MCF 10A (cell line): ENCODE measurements around the gene COG7. TPM values are rescaled to one million over a fixed set of nuclear protein-coding genes. Genes with fewer than 3 reads are reported as not detected.

ENCODE experiments used
- BruUV-seq: library from RNA; stranded (reverse); fragments of 400-500 nt; replicated peaks from 2 replicates; lab custom pipeline; 2021; lab: Mats Ljungman, UMichigan
- CTCF ChIA-PET: fragments of 300-600 bp; sonication (Branson Sonifier 250); formaldehyde crosslinking; extraction: SDS; loops from one replicate; lab custom pipeline; 2021; ENCODE audit warnings: antibody characterized with exemption, inconsistent platforms; lab: Yijun Ruan, JAX
- POLR2A ChIA-PET: fragments of 300-600, 350-650 bp; sonication (Branson Sonifier 250); formaldehyde crosslinking; extraction: SDS; loops from one replicate; lab custom pipeline; 2020; ENCODE audit warnings: antibody characterized with exemption, inconsistent platforms; lab: Yijun Ruan, JAX
- DNase-seq: peaks from one replicate; pipeline ENCODE4 v3.0.0-alpha.2; 2018; ENCODE audit not compliant: unreplicated experiment
- H3K27ac Mint-ChIP-seq: one replicate; pipeline ENCODE4 v1.8.0; 2022; ENCODE audit warnings: mild to moderate bottlenecking, low read depth, mixed read lengths; ENCODE audit not compliant: unreplicated experiment
- H3K27me3 Mint-ChIP-seq: one replicate; pipeline ENCODE4 v1.8.0; 2022; ENCODE audit warnings: mixed read lengths; ENCODE audit not compliant: insufficient read depth, unreplicated experiment
- H3K36me3 Mint-ChIP-seq: one replicate; pipeline ENCODE4 v1.8.0; 2022; ENCODE audit warnings: mild to moderate bottlenecking, moderate library complexity, mixed read lengths; ENCODE audit not compliant: insufficient read depth, unreplicated experiment
- H3K4me1 Mint-ChIP-seq: one replicate; pipeline ENCODE4 v1.8.0; 2022; ENCODE audit warnings: mixed read lengths; ENCODE audit not compliant: insufficient read depth, unreplicated experiment
- H3K4me3 Mint-ChIP-seq: one replicate; pipeline ENCODE4 v1.8.0; 2022; ENCODE audit warnings: mild to moderate bottlenecking, moderate library complexity, mixed read lengths; ENCODE audit not compliant: unreplicated experiment
- H3K9me3 Mint-ChIP-seq: one replicate; pipeline ENCODE4 v1.8.0; 2022; ENCODE audit warnings: mixed read lengths; ENCODE audit not compliant: unreplicated experiment
- intact Hi-C: fragments of 100-400 bp; cut with micrococcal nuclease; formaldehyde crosslinking; loops from 2 replicates; pipeline ENCODE4 v1.14.1; 2022
- total RNA-seq: library from RNA; stranded (reverse); gene quantifications from 2 replicates; pipeline ENCODE4 v1.2.3, GENCODE V29; 2022
- TF ChIP-seq, protein P1 (sequence below): fragments of 200-600 bp; IDR thresholded peaks from one replicate; pipeline ENCODE4 v1.8.0; 2022; ENCODE audit warnings: antibody characterized with exemption, mild to moderate bottlenecking; ENCODE audit not compliant: unreplicated experiment

COG7 gene
- total RNA-seq, 1 experiment from 2014 or later = 10.0 TPM

DNA sequence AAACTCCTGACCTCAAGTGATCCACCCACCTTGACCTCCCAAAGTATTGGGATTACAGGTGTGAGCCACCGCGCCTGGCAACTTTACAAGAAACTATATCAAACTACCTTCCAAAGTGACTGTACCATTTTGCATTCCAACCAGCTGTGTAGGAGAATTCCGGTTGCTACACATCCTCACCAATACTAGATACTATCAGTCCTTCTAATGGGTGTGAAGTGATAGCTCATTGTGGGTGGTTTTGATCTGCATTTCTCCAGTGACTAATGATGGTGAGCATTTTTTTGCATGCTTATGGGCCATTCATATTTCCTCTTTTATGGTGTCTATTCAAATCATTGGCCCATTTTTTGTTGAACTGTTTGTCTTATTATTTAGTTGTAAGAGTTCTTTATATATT is 113.2 kb downstream of the COG7 start:
- Mint-ChIP-seq H3K4me1 (peaks cover 8% of the 10 kb centered on the region), H3K27me3 (no peaks in the 10 kb centered on the region), H3K27ac (no peak overlapping the region), H3K9me3 (no peaks in the 10 kb centered on the region), H3K36me3 (peaks cover 6% of the 10 kb centered on the region), H3K4me3 (no peak overlapping the region)
- DNase-seq = no peak
- TF ChIP-seq, protein P1, sequence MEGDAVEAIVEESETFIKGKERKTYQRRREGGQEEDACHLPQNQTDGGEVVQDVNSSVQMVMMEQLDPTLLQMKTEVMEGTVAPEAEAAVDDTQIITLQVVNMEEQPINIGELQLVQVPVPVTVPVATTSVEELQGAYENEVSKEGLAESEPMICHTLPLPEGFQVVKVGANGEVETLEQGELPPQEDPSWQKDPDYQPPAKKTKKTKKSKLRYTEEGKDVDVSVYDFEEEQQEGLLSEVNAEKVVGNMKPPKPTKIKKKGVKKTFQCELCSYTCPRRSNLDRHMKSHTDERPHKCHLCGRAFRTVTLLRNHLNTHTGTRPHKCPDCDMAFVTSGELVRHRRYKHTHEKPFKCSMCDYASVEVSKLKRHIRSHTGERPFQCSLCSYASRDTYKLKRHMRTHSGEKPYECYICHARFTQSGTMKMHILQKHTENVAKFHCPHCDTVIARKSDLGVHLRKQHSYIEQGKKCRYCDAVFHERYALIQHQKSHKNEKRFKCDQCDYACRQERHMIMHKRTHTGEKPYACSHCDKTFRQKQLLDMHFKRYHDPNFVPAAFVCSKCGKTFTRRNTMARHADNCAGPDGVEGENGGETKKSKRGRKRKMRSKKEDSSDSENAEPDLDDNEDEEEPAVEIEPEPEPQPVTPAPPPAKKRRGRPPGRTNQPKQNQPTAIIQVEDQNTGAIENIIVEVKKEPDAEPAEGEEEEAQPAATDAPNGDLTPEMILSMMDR = no peak
- intact Hi-C loops = no loop called here
- BruUV-seq = no TSS peak
- ChIA-PET CTCF (no interaction called here), POLR2A (no interaction called here)

Other genes with a start within 250 kb of the COG7 start
- gene SCNN1B, start 150.9 kb downstream of the COG7 start, total RNA-seq = 9.5 and 12.5 TPM in 2 replicates
- 22.2 and 40.9 TPM in 2 replicates for gene GGA2, start 57.3 kb upstream of the COG7 start, total RNA-seq
- 24.4 and 32.8 TPM in 2 replicates for gene EARS2, start 104.2 kb upstream of the COG7 start, total RNA-seq
- gene UBFD1, start 104.5 kb upstream of the COG7 start, total RNA-seq = 49.1 and 50.8 TPM in 2 replicates
- gene NDUFAB1, start 143.1 kb upstream of the COG7 start, total RNA-seq = 98.3 and 112 TPM in 2 replicates
- gene PALB2, start 188.1 kb upstream of the COG7 start, total RNA-seq = 13.7 and 20.8 TPM in 2 replicates
- gene DCTN5, start 188.3 kb upstream of the COG7 start, total RNA-seq = 66.6 and 84.8 TPM in 2 replicates
- 50.7 and 74.8 TPM in 2 replicates for gene PLK1, start 225.7 kb upstream of the COG7 start, total RNA-seq